CD4-positive, alpha-beta T cell (primary cell): ENCODE data around the gene TMOD3. TPM values are rescaled to one million over a fixed set of nuclear protein-coding genes. Genes with fewer than 3 reads are reported as not detected.
"Not testable (repeated sequence)": the region's sequence is repeated elsewhere in the genome, so short reads cannot be mapped to it uniquely, and the experiment has no call there.

ENCODE experiments used
- ATAC-seq: fragments of 200-7000 bp; cut with Tn5 transposase; one replicate; pipeline ENCODE4 v1.10.0; 2022; ENCODE audit warnings: mild to moderate bottlenecking; ENCODE audit not compliant: poor library complexity
- CTCF ChIA-PET: fragments of 350-600 bp; sonication (Branson Sonifier 250); formaldehyde crosslinking; loops from one replicate; lab custom pipeline; 2021; ENCODE audit warnings: antibody characterized with exemption, inconsistent platforms; lab: Charles Lee
- POLR2A ChIA-PET: fragments of 350-600 bp; sonication (Branson Sonifier 250); formaldehyde crosslinking; loops from one replicate; lab custom pipeline; 2021; ENCODE audit warnings: antibody characterized with exemption, inconsistent platforms; lab: Charles Lee
- DNase-seq, 14 experiments: peaks; one replicate each; pipeline ENCODE4 v3.0.0-alpha.2; 2013 to 2020; ENCODE audit warnings: mixed read lengths in 2 of 14
- H3K27ac ChIP-seq, 2 donors: one replicate each; pipeline versions ENCODE4 v1.5.1 to v1.7.0; 2013; ENCODE audit warnings: low read length in 2 of 2, low read depth in 1 of 2, mild to moderate bottlenecking in 1 of 2
- H3K27me3 ChIP-seq, 2 experiments: 1 replicate in 1 of 2; 2 replicates in 1 of 2; pipeline versions ENCODE4 v1.6.1 to v1.7.0; 2013; ENCODE audit warnings: low read length in 2 of 2, control low read depth in 1 of 2, mild to moderate bottlenecking in 1 of 2, moderate library complexity in 1 of 2; ENCODE audit not compliant: insufficient read depth in 2 of 2, control insufficient read depth in 1 of 2
- H3K36me3 ChIP-seq: one replicate; pipeline ENCODE4 v1.6.1; 2013; ENCODE audit warnings: low read length, control low read depth; ENCODE audit not compliant: insufficient read depth
- H3K4me1 ChIP-seq: one replicate; pipeline ENCODE4 v1.6.1; 2013; ENCODE audit warnings: low read length, control low read depth; ENCODE audit not compliant: insufficient read depth
- H3K4me3 ChIP-seq: one replicate; pipeline ENCODE4 v1.5.1; 2013; ENCODE audit warnings: mild to moderate bottlenecking, low read length, moderate library complexity
- H3K9me3 ChIP-seq, 2 experiments: 1 replicate in 1 of 2; 2 replicates in 1 of 2; pipeline versions ENCODE4 v1.6.1 to v1.7.0; 2013; ENCODE audit warnings: low read length in 2 of 2, mild to moderate bottlenecking in 2 of 2, control low read depth in 1 of 2, moderate library complexity in 1 of 2; ENCODE audit not compliant: control insufficient read depth in 1 of 2, insufficient read depth in 1 of 2
- H3K27ac Mint-ChIP-seq: one replicate; pipeline ENCODE4 v1.8.0; 2020; ENCODE audit warnings: mixed read lengths
- H3K27me3 Mint-ChIP-seq: one replicate; pipeline ENCODE4 v1.8.0; 2021; ENCODE audit warnings: mixed read lengths
- H3K36me3 Mint-ChIP-seq: one replicate; pipeline ENCODE4 v1.8.0; 2021; ENCODE audit warnings: low read depth, mixed read lengths
- H3K4me1 Mint-ChIP-seq: one replicate; pipeline ENCODE4 v1.8.0; 2021; ENCODE audit warnings: low read depth, mixed read lengths
- H3K4me3 Mint-ChIP-seq: one replicate; pipeline ENCODE4 v1.8.0; 2020; ENCODE audit warnings: mild to moderate bottlenecking, mixed read lengths
- H3K9me3 Mint-ChIP-seq: one replicate; pipeline ENCODE4 v1.8.0; 2020; ENCODE audit warnings: mixed read lengths
- CTCF ChIP-seq: fragments of 200-600 bp; IDR thresholded peaks from one replicate; pipeline ENCODE4 v1.8.0; 2022; ENCODE audit warnings: antibody characterized with exemption, mild to moderate bottlenecking
- intact Hi-C, 2 experiments: fragments of 100-400 bp; cut with DNase I in 1 of 2; cut with micrococcal nuclease in 1 of 2; formaldehyde crosslinking; loops; one replicate each; pipeline versions ENCODE4 v1.15.1 to v1.9.0; 2023 to 2025; cut with DNase I, micrococcal nuclease
- total RNA-seq, 174 experiments: library from RNA in 2 of 174; stranded (reverse) in 2 of 174; gene quantifications; one replicate each; pipeline ENCODE4 v1.2.3 and lab custom pipeline; 2021 to 2026

Gene TMOD3
- total RNA-seq, 2 experiments from 2014 or later = 37.6 to 39.0 TPM

- Mint-ChIP-seq H3K9me3 (no peaks in the 10 kb centered on the region), H3K27me3 (no peaks in the 10 kb centered on the region), H3K36me3 (peaks cover 65% of the 10 kb centered on the region), H3K4me3 (no peak overlapping the region), H3K27ac (peak overlapping the region; percentile 49), H3K4me1 (peaks cover 15% of the 10 kb centered on the region)
- ChIA-PET POLR2A (no interaction called here), CTCF (interaction anchor here (0.8 kb wide), 1 partner anchor 108 kb away, joined by 4 read pairs; no protein-coding TSS in a partner anchor)
- H3K27ac ChIP-seq = no peak overlapping the region
- intact Hi-C loops = loop anchor here (5.0 kb wide), 2 partner anchors 323 to 343 kb away; no protein-coding TSS in a partner anchor
- H3K4me1 ChIP-seq = peaks cover 3% of the 10 kb centered on the region
- no peak overlapping the region for H3K4me3 ChIP-seq
- peaks cover 0 to 11% of the 10 kb centered on the region in 2 experiments for H3K9me3 ChIP-seq
- no peaks in the 10 kb centered on the region for H3K27me3 ChIP-seq
- peaks cover 17% of the 10 kb centered on the region for H3K36me3 ChIP-seq
- no peak for ATAC-seq
- TF ChIP-seq CTCF = no peak
- DNase-seq = no peak
These were observed 55.2 kb downstream of the TMOD3 start for GRCh38 chr15:51884517-51885236.

DNA sequence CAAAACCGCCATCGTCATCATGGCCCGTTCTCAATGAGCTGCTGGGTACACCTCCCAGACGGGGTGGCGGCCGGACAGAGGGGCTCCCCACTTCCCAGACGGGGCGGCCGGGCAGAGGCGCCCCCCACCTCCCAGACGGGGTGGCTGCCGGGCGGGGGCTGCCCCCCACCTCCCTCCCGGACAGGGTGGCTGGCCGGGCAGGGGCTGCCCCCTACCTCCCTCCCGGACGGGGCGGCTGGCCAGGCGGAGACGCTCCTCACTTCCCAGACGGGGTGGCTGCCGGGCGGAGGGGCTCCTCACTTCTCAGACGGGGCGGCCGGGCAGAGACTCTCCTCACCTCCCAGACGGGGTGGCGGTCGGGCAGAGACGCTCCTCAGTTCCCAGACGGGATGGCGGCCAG is 56.3 kb downstream of the TMOD3 start:
- peaks cover 68% of the 10 kb centered on the region for H3K36me3 Mint-ChIP-seq
- H3K9me3 ChIP-seq = peaks cover 0 to 11% of the 10 kb centered on the region in 2 experiments

DNA sequence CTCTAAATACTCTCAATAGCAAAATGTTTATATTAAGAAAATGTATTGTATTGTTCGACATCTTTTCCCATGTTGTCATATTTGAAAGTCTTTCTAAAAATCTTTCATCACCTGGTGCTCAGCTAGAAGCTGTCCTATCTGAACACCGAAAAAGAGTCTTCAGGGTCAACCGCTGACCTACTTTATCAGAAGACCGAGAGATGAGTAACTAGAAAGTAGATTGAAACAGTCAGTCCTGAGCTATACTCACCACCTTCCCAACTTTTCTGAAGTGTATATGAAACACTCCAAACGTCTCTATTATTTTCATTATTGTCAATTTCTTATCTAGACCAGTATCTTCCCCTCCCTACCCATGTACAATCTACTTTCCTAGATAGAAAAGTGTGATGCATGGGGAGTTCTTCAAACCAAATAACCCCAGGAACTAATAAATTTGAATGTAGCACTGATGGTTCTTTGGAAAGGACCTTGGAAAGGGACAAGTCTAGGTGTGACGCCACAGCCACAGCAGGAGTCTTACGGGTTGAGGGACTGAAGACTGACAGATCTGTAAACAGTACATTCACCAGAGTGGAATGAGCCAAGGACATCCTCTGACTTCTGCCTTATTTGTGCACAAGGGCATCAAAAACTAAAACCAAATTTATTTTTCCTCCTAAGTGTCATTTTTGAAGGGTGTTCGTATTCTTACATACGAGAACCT is 58.6 kb downstream of the TMOD3 start:
- Histone ChIP-seq H3K4me3 (no peak overlapping the region), H3K27me3 (no peaks in the 10 kb centered on the region), H3K4me1 (peaks cover 3% of the 10 kb centered on the region), H3K27ac (no peak overlapping the region), H3K9me3 (peaks cover 0 to 11% of the 10 kb centered on the region in 2 experiments), H3K36me3 (peaks cover 26% of the 10 kb centered on the region)
- no peak for TF ChIP-seq CTCF
- Mint-ChIP-seq H3K4me1 (peaks cover 5% of the 10 kb centered on the region), H3K27ac (no peak overlapping the region), H3K4me3 (no peak overlapping the region), H3K36me3 (peaks cover 79% of the 10 kb centered on the region), H3K9me3 (no peaks in the 10 kb centered on the region), H3K27me3 (no peaks in the 10 kb centered on the region)
- DNase-seq = no peak
- CTCF ChIA-PET = interaction anchor here (0.8 to 1.6 kb wide), 9 partner anchors 10 to 111 kb away, joined by 3 to 5 read pairs (median 4); no protein-coding TSS in a partner anchor
- POLR2A ChIA-PET = interaction anchor here (0.7 kb wide), 1 partner anchor 192 kb away, joined by 3 read pairs; no protein-coding TSS in a partner anchor
- intact Hi-C loops = loop anchor here (5.0 kb wide), 2 partner anchors 319 to 339 kb away; no protein-coding TSS in a partner anchor
- no peak for ATAC-seq

More for the DNA sequence above, 56.3 kb downstream of the TMOD3 start:
- H3K4me1 Mint-ChIP-seq = peaks cover 10% of the 10 kb centered on the region
- POLR2A ChIA-PET, H3K27ac ChIP-seq, H3K4me3 Mint-ChIP-seq, H3K4me3 ChIP-seq, CTCF ChIA-PET, H3K27me3 Mint-ChIP-seq, H3K9me3 Mint-ChIP-seq, H3K27ac Mint-ChIP-seq, ATAC-seq, H3K4me1 ChIP-seq, H3K27me3 ChIP-seq, DNase-seq: not testable (repeated sequence)
- H3K36me3 ChIP-seq = peaks cover 18% of the 10 kb centered on the region
- intact Hi-C loops = loop anchor here (5.0 kb wide), 2 partner anchors 322 to 342 kb away; no protein-coding TSS in a partner anchor
